ENCODE measurements around the gene ITFG1. TPM values are rescaled to one million over a fixed set of nuclear protein-coding genes. Genes with fewer than 3 reads are reported as not detected.

Gene ITFG1
- total RNA-seq = 10 to 100 TPM; 17.8 to 24.6 TPM

- peak; percentile 88 to 95 (median 92) for DNase-seq
- TF ChIP-seq POLR2A (IDR thresholded peaks at IDR 0.05) (peak; percentile 46 to 75 (median 72)), CTCF (IDR thresholded peaks at IDR 0.05) (peak in 3 of 7 experiments; percentile 12 to 30 (median 19))
- Histone ChIP-seq H3K27me3 (no peaks in the 10 kb centered on the region), H3K4me1 (peaks cover 37% of the 10 kb centered on the region), H3K36me3 (replicated peaks in 1 of 2; ENCODE audit: insufficient read depth in 1 of 2, low read depth in 2 of 2) (no peaks in the 10 kb centered on the region), H3K27ac (peak within 1 kb of the TSS; percentile 94 to 99 (median 98)), H3K9me3 (no peaks in the 10 kb centered on the region), H3K4me3 (peak within 1 kb of the TSS; percentile 76 to 81)
- intact Hi-C loops (cut with DNase I) = no loop called here
- WGBS, 2 donors = 0 to 1% methylated on average over 44 to 75 of the region's 82 CpGs
- peak; percentile 95 for ATAC-seq
These were observed at the start of gene ITFG1, which contains the start of gene PHKB for GRCh38 chr16:47460711-47461597. Gene ITFG1 (minus strand): TSS chr16:47461063. CDS start chr16:47461045, 18 bp downstream. Gene PHKB (plus strand): TSS chr16:47461331. CDS start chr16:47461351, 20 bp downstream.

- Histone ChIP-seq H3K9me3 (no peaks in the 10 kb centered on the region), H3K4me1 (no peaks in the 10 kb centered on the region), H3K4me3 (no peak overlapping the region), H3K27me3 (no peaks in the 10 kb centered on the region), H3K27ac (no peak overlapping the region), H3K36me3 (replicated peaks in 1 of 2; ENCODE audit: insufficient read depth in 1 of 2, low read depth in 2 of 2) (peaks cover 0 to 13% of the 10 kb centered on the region in 2 donors)
- ATAC-seq = no peak
- intact Hi-C loops (cut with DNase I) = no loop called here
- TF ChIP-seq CTCF (IDR thresholded peaks at IDR 0.05) = no peak
- TF ChIP-seq POLR2A (IDR thresholded peaks at IDR 0.05) = no peak
- 63 to 85% methylated on average over 1 of the region's 1 CpG for whole genome bisulfite sequencing, 2 donors
- no peak for DNase-seq
These were observed 46.8 kb upstream of the ITFG1 start for GRCh38 chr16:47507701-47508100.

- intact Hi-C loops (cut with DNase I) = no loop called here
- no peak for TF ChIP-seq POLR2A (IDR thresholded peaks at IDR 0.05)
- no peak for TF ChIP-seq CTCF (IDR thresholded peaks at IDR 0.05)
These were observed 45.9 kb upstream of the ITFG1 start for GRCh38 chr16:47506800-47507199.

GRCh38 chr16:47504599-47504998, 43.7 kb upstream of the ITFG1 start:
- no peak for ATAC-seq
- H3K36me3 ChIP-seq (replicated peaks in 1 of 2; ENCODE audit: insufficient read depth in 1 of 2, low read depth in 2 of 2) = peaks cover 7 to 12% of the 10 kb centered on the region in 2 donors
- WGBS, 2 donors = 93 to 99% methylated on average over 7 of the region's 7 CpGs

More at GRCh38 chr16:47506800-47507199, 45.9 kb upstream of the ITFG1 start:
- DNase-seq (no peak), ATAC-seq (no peak)
- H3K9me3 ChIP-seq = no peaks in the 10 kb centered on the region
- peaks cover 0 to 12% of the 10 kb centered on the region in 2 donors for H3K36me3 ChIP-seq (replicated peaks in 1 of 2; ENCODE audit: insufficient read depth in 1 of 2, low read depth in 2 of 2)
- H3K27me3 ChIP-seq = no peaks in the 10 kb centered on the region
- H3K4me3 ChIP-seq = no peak overlapping the region
- no peaks in the 10 kb centered on the region for H3K4me1 ChIP-seq
- H3K27ac ChIP-seq = no peak overlapping the region
- WGBS, 2 donors = 86 to 92% methylated on average over 2 of the region's 2 CpGs

More at GRCh38 chr16:47504599-47504998, 43.7 kb upstream of the ITFG1 start:
- Histone ChIP-seq H3K27me3 (no peaks in the 10 kb centered on the region), H3K27ac (no peak overlapping the region), H3K9me3 (no peaks in the 10 kb centered on the region), H3K4me3 (no peak overlapping the region), H3K4me1 (no peaks in the 10 kb centered on the region)
- intact Hi-C loops (cut with DNase I) = no loop called here
- TF ChIP-seq POLR2A (IDR thresholded peaks at IDR 0.05) (no peak), CTCF (IDR thresholded peaks at IDR 0.05) (no peak)
- no peak for DNase-seq

All from body of pancreas (tissue), 4 donors.